Activated effector memory CD4-positive, alpha-beta T cell treated with anti-CD3 and anti-CD28 coated beads, Interleukin-2, amount 50 U/mL, for 16 hours (primary cell): ENCODE results near the gene SUCLG1.
"Not testable (repeated sequence)": the region's sequence is repeated elsewhere in the genome, so short reads cannot be mapped to it uniquely, and the experiment has no call there.

ENCODE experiments used
- DNase-seq: peaks from one replicate; pipeline ENCODE4 v3.0.0-alpha.2; 2020

Gene SUCLG1

DNA sequence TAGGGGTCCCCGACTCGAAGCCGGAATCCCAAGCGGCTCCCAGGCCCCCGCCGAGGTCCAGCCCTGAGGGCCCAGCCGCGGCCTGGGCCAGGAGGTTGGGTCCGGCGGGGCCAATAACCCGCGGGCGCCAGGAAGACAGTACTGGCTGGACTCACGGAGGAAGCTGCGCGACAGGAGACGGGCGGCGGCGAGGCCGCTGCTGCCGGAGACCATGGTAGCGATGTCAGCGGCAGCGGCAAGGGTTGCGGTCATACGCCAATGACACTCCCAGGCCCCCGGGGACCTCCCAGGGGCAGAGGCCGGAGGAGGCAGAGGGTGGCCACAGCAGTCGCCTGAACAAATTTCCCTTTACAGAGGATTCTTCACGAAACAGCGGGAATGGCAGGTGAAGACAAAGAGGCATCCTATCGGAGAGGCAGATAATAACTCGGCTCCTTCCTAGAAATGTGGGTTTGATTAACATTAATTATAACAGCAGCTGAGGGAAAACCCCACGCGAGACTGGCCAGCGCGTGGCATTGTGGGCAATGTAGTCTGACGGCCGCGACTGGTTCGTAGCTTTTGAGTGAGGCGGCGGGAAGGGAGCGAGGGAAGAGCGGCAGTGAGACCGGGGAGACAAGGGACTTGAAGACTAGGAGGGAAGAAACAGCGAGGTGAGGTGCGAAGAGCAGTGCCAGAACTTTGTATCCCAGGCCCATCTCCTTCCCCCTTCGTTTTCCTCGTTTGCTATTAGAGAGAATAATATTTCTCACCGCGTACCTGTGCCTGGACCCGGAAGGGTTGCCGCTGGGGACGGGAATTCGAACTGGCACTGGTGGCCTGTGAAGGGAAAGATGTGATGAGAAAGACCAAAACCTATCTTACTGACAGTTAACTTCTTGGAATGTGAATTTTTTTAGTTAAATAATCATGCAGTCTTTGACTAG is at the start of gene SUCLG1:
Gene SUCLG1 (minus strand): TSS at position 263 of the 926 bp plus-strand sequence. CDS start 11 bp downstream, at position 252.
- peak; percentile 94 for DNase-seq

DNA sequence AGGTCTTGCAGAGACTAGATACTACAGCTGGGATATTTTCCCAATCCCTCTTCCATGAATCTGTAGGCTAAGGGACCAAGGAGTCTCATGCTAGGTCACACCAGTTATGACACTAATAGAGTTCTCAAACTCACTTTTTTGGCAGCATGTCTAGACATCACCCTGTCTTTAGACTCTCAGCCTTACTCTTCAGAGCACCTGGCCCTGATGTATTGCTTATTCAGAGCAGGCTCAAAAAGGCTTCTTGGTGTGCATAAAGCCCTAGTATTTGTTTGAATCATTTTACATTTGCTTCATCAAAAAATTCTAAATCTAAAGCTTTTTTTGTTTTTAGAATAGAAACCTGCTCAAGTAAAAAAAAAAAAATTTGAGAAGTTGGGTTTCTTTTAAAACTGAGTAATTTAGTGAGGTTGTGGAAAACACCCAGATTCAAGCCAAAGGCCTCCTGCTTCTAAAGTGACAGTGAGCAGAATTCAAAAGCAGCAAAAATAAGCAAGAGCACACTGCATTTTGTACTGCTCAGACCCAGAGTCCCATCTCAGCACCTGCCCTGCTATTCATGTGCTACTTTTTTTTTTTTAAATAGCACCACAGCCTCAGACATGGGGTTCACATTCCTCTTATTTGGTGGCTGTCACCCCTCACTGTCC is 39.2 kb upstream of the SUCLG1 start:
- DNase-seq: no peak

- DNase-seq: no peak
Measured at GRCh38 chr2:84497285-84497684, 38.2 kb upstream of the SUCLG1 start.

- no peak for DNase-seq
Measured at GRCh38 chr2:84496386-84496785, 37.3 kb upstream of the SUCLG1 start.

DNA sequence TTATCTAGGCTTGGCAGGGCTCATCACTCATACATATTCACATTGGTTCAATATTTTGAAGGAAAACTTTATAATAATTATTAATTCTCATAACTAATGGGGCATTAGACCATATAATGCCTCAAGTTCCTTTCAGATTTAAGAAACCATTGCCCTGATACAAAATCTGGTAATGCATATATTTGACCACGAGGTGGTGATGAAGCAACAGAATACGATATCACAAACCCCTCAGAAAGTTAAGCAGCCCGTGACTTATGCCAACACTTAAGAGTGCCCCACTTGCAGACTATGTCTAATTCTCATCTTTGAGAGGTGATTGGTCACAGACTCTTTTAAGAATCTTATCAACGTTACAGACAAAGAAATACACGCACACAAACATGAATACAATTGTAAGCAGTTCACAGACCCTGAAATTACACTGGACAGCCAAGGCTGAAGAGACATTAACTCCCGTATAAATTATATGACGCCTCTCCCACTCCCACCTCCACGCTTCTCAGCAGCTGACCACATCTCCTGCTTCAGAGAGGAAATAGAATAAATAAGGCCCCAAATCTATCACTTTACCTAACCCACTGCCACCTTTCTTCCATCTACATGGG is 36.6 kb upstream of the SUCLG1 start:
- DNase-seq: no peak

DNA sequence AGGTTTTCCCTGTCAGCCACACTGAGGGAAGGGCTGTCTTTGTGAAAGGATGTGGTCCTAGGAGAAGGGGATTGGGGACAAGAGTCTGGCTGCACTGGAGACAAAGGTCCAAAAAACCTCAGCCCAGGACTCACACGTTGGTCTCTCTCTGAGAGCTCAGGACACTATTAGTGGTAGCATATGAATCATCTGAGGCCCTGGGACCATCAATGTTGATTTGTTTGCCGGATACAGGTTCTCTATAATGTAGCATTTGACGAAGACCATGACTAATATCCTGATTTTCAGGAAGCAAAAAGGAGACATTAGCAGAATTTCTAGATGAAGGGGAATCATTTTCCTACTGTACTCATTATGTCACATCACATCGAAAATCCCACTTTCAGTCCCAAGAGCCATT is 35.0 kb upstream of the SUCLG1 start:
- no peak for DNase-seq

DNA sequence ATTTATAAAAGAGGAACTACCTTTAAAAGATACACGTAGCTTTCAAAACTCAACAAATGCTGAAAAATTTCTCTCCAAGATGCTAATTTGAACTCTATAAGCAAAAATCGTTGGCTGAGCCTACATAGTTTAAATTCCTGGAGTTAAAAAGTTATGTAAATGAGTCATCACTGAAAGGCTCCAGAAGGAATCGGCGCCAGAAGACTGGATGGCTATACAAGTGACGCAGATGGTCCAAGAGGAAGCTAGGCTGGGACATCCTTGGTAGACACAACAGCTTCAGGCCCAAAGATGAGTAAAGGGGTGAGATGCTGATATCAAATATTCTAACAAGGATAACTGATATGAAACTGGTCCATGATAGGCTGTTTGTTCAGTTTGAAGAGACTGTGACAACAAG is 34.4 kb upstream of the SUCLG1 start:
- no peak for DNase-seq

DNA sequence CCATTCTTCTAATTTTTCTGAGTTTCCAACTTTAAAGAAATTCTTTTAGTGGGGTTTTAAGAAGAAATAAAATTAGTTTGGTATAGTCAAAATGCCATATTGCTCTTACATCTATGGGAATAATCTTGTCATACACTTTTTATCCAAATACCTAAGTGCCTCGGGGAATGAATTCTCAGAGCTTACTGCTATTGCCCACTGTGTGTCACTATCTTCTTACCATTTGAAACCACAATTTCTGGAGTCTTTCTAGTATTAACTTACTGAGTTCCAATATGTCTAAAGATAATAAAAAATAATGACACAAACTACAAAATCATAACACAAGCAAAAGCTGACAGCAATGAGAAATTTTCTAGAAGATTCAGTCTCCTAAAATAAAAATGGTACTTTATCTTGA is 33.5 kb upstream of the SUCLG1 start:
- DNase-seq: no peak

GRCh38 chr2:84491741-84492140 is 32.7 kb upstream of the SUCLG1 start:
- DNase-seq: no peak

DNA sequence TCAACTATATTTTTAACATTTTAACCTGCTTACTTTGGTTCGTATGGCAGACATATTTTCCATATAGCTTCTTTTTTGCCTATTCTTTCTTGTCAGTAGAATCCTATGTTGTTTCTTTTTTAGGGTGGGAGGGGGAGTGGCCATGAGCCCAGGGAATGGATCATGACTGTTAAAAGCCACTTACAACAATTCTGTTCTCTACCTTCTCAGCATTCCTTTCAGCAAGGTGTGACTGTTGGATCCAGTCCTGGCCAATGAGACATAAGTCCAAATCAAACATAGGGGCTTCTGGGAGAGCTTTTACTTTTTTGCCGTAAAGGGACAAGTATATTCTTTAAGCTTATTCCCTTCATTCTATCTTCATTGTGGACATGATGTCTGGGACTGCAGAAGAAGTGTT is 32.2 kb upstream of the SUCLG1 start:
- DNase-seq: no peak

DNA sequence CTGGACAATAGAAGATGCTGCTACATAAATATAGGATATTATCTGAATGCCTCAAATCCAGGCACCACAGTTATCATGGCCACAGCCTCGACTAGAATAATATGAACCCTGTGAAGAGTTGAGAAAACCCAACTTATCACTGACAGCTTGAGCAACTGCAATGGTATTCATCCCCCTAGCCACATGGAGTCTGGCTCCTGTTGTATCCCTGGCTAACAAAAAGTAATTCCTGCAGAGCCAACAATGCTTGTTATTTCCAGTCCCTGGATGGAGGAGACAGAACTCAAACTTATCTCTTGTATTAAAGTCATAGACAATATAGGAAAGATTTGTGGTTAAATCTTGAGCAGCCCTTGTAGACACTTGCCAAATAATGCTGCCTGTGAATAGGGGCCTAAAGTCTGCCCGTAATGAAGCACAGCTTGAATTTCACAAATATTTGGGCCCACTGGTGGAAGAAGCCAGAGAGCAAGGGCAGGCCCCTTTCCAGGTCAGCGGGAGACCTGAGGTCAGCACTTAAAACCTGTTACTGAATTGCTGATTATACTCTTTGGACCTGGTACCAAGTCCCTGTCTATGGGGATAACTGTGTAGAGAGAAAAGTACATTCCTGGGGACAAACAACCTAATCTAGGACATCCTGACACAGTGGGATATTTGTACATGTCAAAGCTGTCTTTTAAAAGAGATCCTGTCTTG is 28.4 kb upstream of the SUCLG1 start:
- DNase-seq: no peak

- DNase-seq: no peak
Measured at GRCh38 chr2:84486441-84487115, 27.5 kb upstream of the SUCLG1 start.

DNA sequence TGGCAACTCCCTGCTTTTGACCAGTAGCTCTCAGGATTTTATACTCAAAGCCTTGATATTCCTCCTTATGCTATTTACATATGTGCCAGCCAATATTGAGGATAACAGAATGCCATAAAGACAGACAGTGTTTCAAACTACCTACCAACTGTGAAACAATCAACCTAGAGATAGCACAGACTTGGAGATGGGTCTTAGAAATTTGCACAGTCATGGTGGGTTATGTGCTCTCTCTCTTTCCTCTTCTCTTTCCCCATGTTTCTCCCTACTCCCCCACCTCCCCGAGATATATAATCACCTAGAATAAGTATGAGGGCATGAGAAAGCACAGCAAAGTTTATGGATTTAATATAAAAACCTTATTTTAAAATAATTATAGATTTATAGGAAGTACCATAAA is 24.2 kb upstream of the SUCLG1 start:
- DNase-seq: no peak

DNA sequence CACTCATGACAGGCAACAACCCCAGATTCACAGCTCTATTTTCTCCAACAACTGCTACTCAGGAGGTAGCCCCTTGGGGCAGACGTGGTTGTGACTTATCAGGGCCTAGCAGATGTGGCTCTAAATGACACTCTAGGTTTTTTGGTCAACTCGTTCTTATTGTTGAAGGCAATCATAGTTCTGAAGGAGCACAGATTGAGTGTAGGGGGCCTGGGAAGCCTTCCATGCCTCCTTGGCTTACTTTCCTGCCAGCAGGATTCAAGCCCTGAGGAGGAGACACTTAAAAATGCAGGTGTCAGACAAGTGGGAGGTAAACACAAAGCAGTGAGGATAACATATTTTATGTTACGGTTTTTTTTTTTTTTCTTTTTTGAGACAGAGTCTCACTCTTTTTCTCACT is 23.5 kb upstream of the SUCLG1 start:
- DNase-seq: no peak

GRCh38 chr2:84481702-84482101 is 22.6 kb upstream of the SUCLG1 start:
- DNase-seq: no peak

GRCh38 chr2:84478867-84479266 is 19.8 kb upstream of the SUCLG1 start:
- no peak for DNase-seq

DNA sequence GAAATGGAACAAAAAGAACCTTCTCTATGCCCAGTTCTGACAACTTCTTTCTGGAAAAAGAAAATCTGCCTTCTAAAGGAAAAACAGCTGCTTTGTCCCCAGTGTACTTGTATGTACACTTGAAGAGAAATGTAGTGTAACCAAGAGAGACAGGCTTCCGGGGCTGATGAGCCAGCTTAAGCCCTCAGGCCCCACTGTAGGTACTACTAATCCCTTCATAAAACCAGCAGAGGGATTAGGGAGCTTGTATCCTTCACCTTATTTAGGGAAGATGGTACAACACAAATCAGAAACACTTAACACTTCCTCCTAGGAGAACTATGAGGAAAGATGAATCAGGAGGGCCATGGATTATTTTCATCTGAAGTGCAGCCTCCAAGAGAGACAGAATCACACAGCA is 18.8 kb upstream of the SUCLG1 start:
- no peak for DNase-seq

DNA sequence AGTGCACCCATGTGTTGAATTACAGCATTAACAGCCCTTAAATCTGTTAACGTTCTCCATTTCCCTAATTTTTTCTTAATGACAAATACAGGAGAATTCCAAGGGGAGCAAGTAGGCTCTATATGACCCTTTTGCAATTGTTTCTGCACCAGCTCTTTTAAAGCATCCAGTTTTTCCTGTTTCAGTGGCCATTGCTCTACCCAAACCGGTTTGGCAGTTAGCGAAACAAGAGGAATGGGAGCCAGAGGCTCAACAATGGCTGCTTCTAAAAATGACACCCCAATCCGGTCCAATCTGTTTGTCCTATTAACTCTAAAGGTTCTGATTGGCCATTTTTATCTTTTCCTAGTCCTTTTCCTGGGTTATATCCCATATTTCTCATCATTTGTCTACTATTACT is 15.1 kb upstream of the SUCLG1 start:
- DNase-seq: no peak

GRCh38 chr2:84472856-84473565 is 13.9 kb upstream of the SUCLG1 start:
- DNase-seq: no peak

GRCh38 chr2:84472423-84472822 is 13.3 kb upstream of the SUCLG1 start:
- DNase-seq: not testable (repeated sequence)

DNA sequence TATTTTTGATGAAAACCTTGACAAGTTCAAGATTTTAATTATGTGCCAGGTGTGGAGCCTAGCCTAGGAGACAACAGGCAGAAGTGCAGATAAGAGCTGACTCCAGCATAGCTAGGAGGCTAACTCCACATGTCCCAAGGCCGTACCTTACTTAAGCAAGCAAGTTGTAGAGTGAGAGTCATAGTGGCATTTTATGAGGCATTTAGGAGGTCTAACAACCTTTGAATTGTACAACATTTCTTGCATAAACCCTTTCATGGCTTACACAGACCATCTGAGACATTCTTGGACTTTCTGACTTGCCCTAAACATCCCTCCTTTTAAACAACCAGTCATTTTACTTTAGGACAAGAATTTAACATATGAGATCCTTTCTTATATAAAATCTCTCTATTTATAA is 8.3 kb upstream of the SUCLG1 start:
- no peak for DNase-seq

- DNase-seq: no peak
Measured at GRCh38 chr2:84461310-84461709, 2.2 kb upstream of the SUCLG1 start.
